Activated gamma-delta T cell (primary cell): Measurements from ENCODE around the gene INTS7.

Experiments
- DNase-seq: peaks from one replicate; lab custom pipeline; 2025; lab: John Stamatoyannopoulos, UW
- total RNA-seq, 2 donors: gene quantifications; one replicate each; lab custom pipeline; 2026; lab: John Stamatoyannopoulos, UW

The INTS7 gene, protein sequence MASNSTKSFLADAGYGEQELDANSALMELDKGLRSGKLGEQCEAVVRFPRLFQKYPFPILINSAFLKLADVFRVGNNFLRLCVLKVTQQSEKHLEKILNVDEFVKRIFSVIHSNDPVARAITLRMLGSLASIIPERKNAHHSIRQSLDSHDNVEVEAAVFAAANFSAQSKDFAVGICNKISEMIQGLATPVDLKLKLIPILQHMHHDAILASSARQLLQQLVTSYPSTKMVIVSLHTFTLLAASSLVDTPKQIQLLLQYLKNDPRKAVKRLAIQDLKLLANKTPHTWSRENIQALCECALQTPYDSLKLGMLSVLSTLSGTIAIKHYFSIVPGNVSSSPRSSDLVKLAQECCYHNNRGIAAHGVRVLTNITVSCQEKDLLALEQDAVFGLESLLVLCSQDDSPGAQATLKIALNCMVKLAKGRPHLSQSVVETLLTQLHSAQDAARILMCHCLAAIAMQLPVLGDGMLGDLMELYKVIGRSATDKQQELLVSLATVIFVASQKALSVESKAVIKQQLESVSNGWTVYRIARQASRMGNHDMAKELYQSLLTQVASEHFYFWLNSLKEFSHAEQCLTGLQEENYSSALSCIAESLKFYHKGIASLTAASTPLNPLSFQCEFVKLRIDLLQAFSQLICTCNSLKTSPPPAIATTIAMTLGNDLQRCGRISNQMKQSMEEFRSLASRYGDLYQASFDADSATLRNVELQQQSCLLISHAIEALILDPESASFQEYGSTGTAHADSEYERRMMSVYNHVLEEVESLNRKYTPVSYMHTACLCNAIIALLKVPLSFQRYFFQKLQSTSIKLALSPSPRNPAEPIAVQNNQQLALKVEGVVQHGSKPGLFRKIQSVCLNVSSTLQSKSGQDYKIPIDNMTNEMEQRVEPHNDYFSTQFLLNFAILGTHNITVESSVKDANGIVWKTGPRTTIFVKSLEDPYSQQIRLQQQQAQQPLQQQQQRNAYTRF
- 25.8 to 36.5 reads per million in 2 donors for total RNA-seq

DNA sequence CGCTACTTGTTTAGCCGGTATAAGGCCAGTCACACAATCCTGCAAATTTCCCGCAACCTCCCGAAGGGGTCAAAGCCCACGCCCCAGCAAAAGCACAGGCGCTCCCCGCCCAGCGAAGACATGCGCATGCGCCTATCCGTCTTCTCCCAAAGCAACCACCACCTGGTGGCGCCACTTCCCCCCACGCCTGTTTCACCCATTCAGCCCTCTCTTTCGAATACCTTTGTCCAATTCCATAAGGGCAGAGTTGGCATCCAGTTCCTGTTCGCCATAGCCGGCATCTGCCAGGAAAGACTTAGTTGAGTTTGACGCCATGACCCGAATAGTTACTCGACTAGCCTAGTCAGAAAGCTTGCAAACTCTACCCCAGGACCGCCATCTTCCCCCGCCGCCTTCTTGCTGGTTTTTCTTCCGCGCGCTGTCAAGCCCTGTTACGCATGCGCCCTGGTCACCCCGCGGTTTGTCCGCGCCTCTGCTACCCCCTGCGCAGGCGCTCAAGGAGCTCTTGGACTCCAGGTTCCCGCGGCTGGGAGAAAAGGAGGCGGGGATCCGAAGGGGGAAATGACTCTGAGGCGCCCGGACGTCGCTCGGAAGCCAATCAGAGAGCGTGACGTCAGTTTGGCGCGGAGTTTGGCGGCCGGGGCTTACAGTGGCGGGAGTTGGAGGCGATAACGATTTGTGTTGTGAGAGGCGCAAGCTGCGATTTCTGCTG is at the start of gene INTS7, which contains the start of gene DTL:
Gene INTS7 (minus strand): TSS at position 435 of the 712 bp plus-strand sequence. CDS start 120 bp downstream, at position 315.
Gene DTL (plus strand): TSS at position 626 of the 712 bp plus-strand sequence. CDS start 143 bp downstream, outside the sequence.
- peak; percentile 88 for DNase-seq

DNA sequence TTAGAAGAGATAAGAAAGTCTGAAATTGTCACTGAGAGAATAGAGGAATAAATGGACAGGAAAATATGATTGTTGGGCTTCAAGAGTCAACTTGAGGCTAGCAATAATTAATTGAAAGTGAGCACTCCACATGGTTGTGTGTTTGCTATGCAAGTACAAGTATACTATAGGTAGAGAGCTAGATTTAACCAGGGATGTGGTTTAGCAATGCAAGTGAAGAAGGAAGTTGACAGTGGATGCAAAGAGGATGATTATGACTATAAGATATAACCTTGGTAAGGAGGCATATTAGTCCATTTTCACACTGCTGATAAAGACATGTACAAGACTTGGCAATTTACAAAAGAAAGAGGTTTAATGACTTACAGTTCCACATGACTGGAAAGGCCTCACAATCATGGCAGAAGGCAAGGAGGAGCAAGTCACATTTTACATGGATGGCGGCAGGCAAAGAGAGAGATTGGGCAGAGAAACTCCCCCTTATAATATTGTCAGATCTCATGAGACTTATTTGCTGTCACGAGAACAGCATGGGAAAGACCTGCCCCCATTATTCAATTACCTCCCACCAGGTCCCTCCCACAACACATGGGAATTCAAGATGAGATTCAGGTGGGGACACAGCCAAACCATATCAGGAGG is 47.5 kb upstream of the INTS7 start:
- no peak for DNase-seq

DNA sequence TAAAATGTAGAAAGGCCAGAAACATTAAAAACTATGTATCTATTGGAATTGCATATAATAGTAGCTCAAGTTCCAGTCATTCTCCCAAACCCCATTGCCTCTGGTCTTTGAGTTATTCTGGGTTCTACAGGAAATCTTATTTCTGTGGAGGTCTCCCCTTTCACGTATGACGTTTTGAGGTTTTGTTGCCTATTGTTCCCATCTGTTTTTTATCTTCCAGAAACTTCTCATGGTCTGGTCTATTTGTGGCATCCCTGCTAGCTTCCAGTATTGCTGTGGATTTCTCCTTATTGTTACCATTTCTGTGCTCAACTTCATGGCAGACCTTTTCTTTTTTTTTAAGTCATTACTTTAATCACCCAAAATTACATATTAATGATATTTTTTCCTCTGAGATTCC is 43.5 kb upstream of the INTS7 start:
- DNase-seq: no peak

DNA sequence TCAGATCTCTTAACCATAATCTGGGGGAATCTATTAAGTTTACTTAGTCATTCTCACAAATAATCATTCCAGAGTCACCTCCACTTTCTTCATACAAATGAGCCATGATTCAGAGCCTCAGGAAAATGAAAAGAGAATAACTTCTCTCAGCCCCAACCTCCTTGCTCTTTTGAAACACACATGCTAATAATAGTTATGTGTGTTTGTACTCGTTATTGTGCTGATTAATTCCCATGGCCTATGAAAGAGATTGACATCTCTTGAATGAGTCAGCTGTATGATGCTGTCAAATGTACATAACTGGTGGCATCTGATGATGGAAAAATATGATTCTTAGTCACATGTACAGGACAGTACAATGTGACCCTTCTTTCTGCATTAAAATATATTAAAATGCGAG is 41.7 kb upstream of the INTS7 start:
- no peak for DNase-seq

DNA sequence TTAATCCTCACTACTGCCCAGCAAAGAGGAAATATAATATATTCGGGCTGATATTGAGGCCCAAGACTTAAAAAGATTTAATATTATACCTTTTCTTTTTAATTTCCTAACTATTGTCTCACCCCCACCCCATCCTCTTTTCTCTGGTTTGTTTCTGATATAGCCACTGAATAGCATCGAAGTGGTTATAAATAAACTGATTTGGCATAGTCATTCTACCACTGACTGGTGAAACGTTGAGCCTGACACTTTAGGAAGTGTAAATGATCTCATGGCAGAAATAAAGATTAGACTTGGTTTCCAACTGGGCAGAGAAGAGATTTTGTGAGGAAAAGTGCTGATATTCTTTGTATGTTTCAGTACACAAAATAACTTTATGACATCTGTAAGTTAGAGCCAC is 39.5 kb upstream of the INTS7 start:
- DNase-seq: no peak

DNA sequence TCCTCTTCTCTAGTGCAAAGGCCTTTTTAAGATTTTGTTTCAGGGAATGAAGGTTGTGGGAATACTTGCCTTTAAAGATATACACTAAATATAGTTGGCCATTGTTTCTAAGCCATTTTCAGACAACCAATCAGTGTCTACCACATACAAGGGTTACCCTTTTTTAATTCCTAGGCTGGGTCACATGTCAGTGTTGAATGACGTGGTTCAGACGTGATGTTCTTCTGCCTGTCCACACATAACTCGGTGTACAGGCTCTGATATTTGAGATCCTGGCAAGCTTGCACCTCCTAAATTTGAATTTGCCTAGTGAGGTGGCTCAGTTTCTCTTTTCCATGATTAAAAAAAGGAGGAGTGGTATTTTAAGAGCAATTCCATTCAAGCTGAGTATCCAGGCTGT is 39.0 kb upstream of the INTS7 start:
- DNase-seq: no peak

DNA sequence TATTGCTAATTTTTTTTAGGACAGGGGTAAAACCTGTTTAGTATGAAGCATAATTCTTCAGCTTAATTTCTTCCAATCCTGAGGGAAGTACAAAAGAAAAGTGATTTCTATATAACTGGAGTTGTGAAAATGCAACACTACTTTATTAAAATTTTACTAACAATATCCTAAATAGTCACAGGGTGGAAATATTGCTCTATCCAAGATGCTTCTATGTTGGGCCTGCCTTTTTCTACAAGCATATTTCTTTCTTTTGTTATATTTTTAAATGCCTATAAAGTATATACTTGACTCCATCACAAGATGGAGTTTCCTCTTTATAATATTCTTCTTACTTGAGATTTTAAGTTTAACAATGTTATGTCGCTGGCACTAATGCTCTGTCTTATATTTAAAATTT is 38.1 kb upstream of the INTS7 start:
- no peak for DNase-seq

DNA sequence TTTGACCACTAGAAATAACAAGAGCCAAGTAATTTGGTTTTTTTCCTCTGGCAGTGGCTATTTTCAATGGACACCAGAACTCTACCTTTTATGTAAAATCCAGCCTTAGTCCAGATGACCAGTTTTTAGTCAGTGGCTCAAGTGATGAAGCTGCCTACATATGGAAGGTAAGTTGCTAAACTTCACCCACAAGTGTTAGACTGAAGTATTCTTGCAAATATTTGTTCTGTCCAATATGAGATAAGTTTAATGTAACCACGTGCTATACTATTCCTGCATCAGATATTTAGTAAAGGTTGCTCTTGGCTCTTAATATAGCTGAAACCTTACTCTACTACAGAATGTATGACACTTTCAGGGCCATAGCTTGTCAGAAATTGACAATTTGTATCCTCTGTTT is 36.7 kb upstream of the INTS7 start:
- DNase-seq: no peak

DNA sequence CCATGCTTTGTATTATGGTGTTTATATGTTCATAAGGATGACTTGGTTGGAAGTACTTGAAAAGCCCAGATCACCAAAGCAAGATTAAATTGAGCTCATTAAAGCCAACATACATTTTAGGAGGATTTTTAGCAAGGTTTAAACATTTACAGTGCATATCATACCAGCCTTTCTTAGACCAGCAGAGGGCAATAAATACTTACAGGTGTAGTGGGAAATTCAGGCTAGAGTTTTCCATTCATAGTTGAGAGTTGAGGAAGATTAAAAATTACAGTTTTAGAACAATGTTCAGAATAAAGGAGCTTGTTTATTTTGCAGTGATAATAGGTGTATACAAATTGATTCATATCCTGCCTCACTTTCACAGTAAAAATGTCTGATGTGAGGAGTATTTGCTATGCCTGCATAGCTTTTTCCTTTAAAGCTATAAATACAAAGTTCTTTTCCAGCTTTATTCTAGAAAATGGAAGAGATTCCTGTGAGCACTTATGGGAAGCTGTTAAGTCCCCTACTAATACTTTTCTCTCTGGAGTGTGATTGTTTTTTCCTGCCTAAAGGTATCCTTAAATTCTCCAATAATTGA is 35.5 kb upstream of the INTS7 start:
- no peak for DNase-seq

DNA sequence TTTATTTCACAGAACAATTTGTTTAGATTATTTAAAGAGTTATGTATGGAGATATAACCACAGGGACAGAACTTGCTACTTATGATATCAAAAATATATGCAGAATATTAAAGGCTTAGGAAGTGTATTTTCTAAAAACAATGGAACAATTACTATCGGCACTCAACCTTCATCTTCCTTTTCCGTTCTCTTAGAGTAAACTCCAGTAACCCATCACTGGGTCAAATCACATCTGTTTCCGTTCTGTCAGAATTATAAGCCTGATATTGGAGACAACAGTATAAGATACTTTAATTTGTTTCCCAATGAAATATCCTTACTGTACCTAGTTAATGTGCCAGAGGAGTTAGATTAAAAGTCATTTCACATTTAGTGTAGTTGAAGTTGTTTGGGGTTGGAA is 32.4 kb upstream of the INTS7 start:
- DNase-seq: no peak

DNA sequence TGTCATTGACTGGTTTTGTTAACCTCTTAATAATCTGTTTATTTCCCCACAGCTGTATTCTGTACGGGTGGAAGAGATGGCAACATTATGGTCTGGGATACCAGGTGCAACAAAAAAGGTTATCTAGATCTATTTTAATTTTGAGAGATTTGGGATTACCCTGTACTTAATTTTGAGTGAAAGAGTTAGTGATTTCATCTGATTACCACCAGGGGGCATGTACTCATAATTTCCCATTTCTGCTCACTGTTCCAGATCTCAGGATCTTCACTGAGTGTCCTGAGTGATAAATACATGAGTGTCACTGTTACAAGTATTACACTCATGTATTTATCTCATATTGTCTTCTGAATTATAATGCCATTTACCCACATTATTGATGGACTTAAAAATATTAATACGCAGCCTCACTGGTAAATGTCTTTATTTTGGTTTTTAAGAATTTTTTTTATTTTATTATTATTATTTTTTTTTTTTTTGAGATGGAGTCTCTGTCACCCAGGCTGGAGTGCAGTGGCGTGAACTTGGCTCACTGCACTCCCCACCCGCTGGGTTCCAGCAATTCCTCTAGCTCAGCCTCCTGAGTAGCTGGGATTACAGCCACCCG is 27.6 kb upstream of the INTS7 start:
- no peak for DNase-seq

DNA sequence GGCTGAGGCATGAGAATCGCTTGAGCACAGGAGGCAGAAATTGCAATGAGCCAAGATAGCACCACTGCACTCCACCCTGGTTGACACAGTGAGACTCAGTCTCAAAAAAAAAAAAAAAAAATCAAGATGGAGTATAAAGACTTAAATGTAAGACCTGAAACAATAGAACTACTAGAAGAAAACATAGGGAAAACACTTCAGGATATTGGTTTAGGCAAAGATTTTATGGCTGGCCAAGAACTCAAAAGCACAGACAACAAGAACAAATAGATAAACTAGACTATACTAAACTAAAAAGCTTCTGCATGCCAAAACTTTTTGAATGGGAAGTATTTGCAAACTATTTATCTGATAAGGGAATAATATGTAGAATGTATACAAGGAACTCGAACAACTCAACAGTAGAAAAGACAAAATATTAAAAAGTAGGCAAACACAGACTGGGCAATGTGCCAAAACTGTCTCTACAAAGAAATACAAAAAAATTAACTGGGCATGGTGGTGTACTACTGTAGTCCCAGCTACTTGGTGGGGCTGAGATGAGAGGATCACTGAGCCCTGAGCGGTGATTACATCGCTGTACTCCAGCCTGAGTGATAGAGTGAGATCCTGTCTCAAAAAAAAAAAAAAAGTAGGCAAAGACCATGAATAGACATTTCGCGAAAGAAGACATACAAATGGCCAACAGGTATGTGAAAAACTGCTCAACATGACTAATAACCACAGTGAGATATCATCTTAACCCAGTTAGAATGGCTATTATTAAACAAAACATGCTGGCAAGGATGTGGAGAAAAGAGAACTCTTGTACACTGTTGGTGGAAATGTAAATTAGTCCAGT is 25.5 kb upstream of the INTS7 start:
- DNase-seq: no peak

DNA sequence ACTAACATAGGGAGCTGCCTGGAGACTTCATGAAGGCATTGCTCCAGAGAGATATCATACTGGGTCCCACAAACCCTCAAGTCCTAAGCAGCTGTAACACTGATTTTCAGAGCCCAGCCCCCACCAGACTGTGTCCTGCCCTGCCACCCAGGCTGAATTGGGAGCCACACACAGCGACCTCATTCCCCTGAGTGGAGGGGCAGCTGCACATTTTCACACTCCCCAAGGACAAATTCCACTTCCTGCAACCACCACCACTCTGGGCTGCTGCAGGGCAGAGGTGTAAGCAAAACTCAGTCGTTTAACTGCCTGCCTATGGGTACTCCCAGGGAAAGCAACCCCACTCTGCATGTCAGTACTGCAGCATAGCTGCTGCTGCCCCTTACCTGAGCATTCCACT is 20.0 kb upstream of the INTS7 start:
- no peak for DNase-seq

DNA sequence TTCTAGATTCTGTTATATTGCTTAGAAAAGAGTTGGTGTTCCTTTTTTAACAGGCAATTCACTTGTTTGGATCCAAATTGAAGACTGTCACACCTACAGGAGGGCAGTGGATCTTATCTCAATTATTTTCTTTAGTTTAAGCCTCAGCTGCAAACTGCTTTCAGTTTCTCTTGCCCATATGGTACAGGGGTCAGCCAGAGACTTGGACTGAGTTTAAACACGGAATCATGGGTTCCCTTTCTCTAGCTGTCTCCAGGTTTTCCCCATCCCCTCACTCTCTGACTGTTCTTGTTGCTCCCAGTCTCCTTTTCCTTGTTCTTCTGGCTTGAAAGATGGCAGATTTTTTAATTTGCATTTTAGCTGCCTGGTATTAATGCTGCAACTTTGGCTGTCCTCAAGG is 18.6 kb upstream of the INTS7 start:
- no peak for DNase-seq

DNA sequence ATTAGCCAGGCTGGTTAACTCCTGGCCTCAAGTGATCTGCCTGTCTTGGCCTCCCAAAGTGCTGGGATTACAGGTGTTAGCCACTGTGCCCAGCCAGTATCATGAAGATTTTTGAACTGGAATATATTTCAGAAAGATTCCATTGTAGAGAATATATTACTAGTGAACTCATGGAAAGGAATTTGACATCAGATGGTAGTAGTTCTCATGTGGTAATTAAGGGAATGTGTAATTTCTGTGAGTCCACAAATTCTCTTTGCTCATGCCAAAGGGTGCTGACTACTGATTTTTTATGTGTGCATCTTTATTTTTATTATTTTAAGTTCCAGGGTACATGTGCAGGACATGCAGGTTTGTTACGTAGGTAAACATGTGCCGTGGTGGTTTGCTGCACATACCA is 10.6 kb upstream of the INTS7 start:
- no peak for DNase-seq

DNA sequence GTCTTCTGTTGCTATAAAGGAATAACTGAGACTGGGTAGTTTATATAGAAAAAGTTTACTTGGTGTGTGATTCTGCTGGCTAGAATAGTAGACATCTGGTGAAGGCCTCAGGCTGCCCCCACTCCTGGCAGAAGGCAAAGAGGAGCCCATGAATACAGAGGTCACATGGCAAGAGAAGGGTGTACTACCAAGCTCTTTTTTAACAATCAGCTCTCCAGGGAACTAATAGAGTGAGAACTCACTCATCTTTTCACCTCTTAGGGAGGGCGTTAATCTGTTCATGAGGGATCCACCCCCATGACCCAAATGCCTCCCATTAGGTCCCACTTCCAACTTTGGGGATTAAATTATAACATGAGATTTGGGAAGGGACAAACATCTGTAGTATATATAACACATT is 9.5 kb upstream of the INTS7 start:
- no peak for DNase-seq

DNA sequence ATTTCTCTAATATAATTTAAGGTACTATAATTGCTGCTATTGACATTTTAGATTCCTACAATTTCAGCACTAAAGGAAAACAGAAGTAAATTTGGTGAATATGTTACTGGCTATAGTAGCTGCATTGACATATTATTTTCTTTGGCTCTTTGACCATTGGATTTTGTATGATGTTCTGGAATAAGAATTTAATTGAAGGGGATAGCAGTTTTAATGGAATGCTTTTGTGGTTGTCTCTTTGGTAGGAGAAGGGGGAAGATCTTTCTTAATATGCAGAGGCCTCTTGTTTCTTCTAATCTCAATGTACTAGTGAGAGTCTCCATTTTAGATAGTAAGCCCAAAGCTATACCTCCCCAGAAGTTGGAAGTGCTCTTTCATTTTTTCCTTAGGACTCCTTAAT is 7.1 kb upstream of the INTS7 start:
- no peak for DNase-seq

DNA sequence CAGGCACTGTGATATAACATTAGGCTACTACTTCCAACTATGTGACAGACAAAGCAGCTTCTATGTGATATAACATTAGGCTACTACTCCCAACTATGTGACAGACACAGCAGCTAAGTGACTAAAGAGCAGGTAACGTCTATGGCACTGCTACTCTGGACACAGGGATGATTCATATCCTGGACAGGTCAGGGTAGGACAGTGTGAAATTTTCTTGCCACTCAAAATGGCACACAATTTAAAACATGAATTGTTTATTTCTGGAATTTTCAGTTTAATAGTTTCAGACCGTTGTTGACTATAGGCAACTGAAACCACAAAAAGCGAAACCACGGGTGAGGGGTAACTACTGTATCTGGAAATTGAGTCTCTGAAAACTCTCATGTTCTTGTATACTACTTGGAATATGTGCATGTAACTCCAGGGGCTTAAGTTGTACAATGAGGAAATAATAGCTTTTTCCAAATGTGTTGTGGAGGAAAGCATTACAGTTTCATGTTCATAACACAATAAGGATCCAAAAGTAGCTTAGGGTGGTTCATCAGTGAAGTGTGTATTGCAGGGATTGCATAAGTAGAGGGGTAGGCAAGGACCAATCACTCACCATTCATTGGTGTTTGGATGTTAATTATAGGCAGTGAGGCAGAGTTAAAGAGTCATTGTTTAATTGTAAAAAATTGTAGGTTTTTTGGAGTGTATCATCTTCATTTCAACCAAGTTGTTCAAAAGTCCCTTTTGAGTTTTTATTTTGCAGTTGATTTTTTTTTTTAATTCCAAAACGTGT is 5.5 kb upstream of the INTS7 start:
- DNase-seq: no peak

DNA sequence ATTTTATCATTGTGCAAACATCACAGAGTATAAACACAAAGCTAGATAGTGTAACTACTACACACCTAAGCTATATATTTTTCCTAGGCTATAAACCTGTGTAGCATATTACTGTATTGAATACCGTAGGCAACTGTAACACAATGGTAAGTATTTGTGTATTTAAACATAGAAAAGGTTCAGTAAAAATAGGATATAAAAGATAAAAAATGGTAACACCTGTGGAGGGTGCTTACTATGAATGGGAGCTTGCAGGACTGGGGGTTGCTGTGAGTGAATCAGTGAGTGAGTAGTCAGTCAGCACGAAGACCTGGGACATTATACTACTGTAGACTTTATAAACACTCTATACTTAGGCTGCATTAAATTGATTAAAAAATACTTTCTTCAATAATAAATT is 4.3 kb upstream of the INTS7 start:
- DNase-seq: no peak
